K562 (cell line): Measurements from ENCODE around the gene ANXA10. TPM values are rescaled to one million over a fixed set of nuclear protein-coding genes. Genes with fewer than 3 reads are reported as not detected.

Source experiments
- ATAC-seq: fragments of 200-7000 bp; cut with Tn5 transposase; 3 replicates; pipeline ENCODE4 v1.9.1; 2020; ENCODE audit warnings: moderate library complexity
- BruUV-seq: library from RNA; stranded (reverse); fragments of 400-500 nt; replicated peaks from 2 replicates; lab custom pipeline; 2021; lab: Mats Ljungman, UMichigan
- CTCF ChIA-PET: fragments of 300-600 bp; formaldehyde crosslinking; extraction: SDS; loops from one replicate; lab custom pipeline; 2021; ENCODE audit warnings: low intra/inter-chr PET ratio; lab: Yijun Ruan, JAX
- POLR2A ChIA-PET: fragments of 300-600, 350-650 bp; sonication (Branson Sonifier 250); formaldehyde crosslinking; extraction: SDS; loops from one replicate; lab custom pipeline; 2021; ENCODE audit warnings: antibody characterized with exemption, inconsistent platforms; lab: Yijun Ruan, JAX
- DNase-seq, 4 experiments: peaks; one replicate each; pipeline versions ENCODE4 v3.0.0 to v3.0.0-alpha.2; 2011 to 2018; ENCODE audit warnings: low spot score in 3 of 4, mixed read lengths in 3 of 4; ENCODE audit errors: extremely low read depth in 1 of 4
- FAIRE-seq: peaks from 2 replicates; lab custom pipeline; 2011; peaks lifted over from hg19 to GRCh38; lab: Jason Lieb, UNC
- H2AFZ ChIP-seq: 2 replicates; pipeline ENCODE4 v1.6.0; 2011; ENCODE audit warnings: low read depth, low read length, control low read depth, inconsistent platforms
- H3K27ac ChIP-seq: fragments of 200-600 bp; 3 replicates; pipeline ENCODE4 v1.8.0; 2011; ENCODE audit warnings: low read depth, mild to moderate bottlenecking, control low read depth, inconsistent platforms, low read length, moderate library complexity, mixed read lengths; ENCODE audit errors: extremely low read depth
- H3K27me3 ChIP-seq, 2 experiments: fragments of 300-600 bp in 1 of 2; 2 replicates in 1 of 2; 3 replicates in 1 of 2; pipeline versions ENCODE4 v1.6.0 to v1.8.0; 2011; ENCODE audit warnings: inconsistent platforms in 2 of 2, low read length in 2 of 2, mild to moderate bottlenecking in 1 of 2, mixed read lengths in 1 of 2, moderate library complexity in 1 of 2; ENCODE audit not compliant: control insufficient read depth in 2 of 2, insufficient read depth in 2 of 2
- H3K36me3 ChIP-seq: fragments of 300-600 bp; 3 replicates; pipeline ENCODE4 v1.8.0; 2011; ENCODE audit warnings: mild to moderate bottlenecking, low read length, inconsistent platforms; ENCODE audit not compliant: control insufficient read depth, insufficient read depth
- H3K4me1 ChIP-seq, 2 experiments: fragments of 200-600 bp in 1 of 2; replicated peaks in 1 of 2; 2 replicates in 1 of 2; 3 replicates in 1 of 2; pipeline versions ENCODE4 v1.5.1 to v1.8.0; 2011; ENCODE audit warnings: inconsistent platforms in 2 of 2, low read length in 2 of 2, mild to moderate bottlenecking in 1 of 2, mixed read lengths in 1 of 2, moderate library complexity in 1 of 2; ENCODE audit not compliant: control insufficient read depth in 2 of 2, insufficient read depth in 2 of 2
- H3K4me2 ChIP-seq: 2 replicates; pipeline ENCODE4 v1.6.1; 2011; ENCODE audit warnings: low read length, control low read depth, inconsistent platforms, mixed read lengths; ENCODE audit not compliant: insufficient read depth
- H3K4me3 ChIP-seq: fragments of 200-600 bp; sonication (generic), shearing (Covaris generic); 2 replicates; pipeline ENCODE4 v1.5.1; 2016; ENCODE audit warnings: control low read depth, inconsistent platforms
- H3K79me2 ChIP-seq: fragments of 200-600 bp; 3 replicates; pipeline ENCODE4 v1.8.0; 2011; ENCODE audit warnings: low read length, inconsistent platforms; ENCODE audit not compliant: control insufficient read depth, insufficient read depth
- H3K9ac ChIP-seq, 2 experiments: 2 replicates each; pipeline versions ENCODE4 v1.6.0 to v1.6.1; 2011; ENCODE audit warnings: low read depth in 2 of 2, low read length in 2 of 2, control low read depth in 1 of 2, inconsistent platforms in 1 of 2, mild to moderate bottlenecking in 1 of 2, mixed read lengths in 1 of 2; ENCODE audit not compliant: insufficient read depth in 1 of 2
- H3K9me1 ChIP-seq: one replicate; pipeline ENCODE4 v1.6.0; 2011; ENCODE audit warnings: inconsistent platforms, mild to moderate bottlenecking, low read length, moderate library complexity; ENCODE audit not compliant: control insufficient read depth, insufficient read depth
- H3K9me3 ChIP-seq: replicated peaks from 2 replicates; pipeline ENCODE4 v1.5.1; 2011; ENCODE audit warnings: low read depth, low read length, inconsistent platforms; ENCODE audit not compliant: control insufficient read depth, insufficient read depth
- H4K20me1 ChIP-seq: replicated peaks from 2 replicates; pipeline ENCODE4 v1.6.1; 2011; ENCODE audit warnings: low read length, inconsistent platforms, mixed read lengths; ENCODE audit not compliant: control insufficient read depth, insufficient read depth
- CBX3 ChIP-seq, 2 experiments: IDR thresholded peaks; 1 replicate in 1 of 2; 2 replicates in 1 of 2; pipeline ENCODE4 v1.6.1; 2012; ENCODE audit warnings: inconsistent platforms in 2 of 2, low read length in 2 of 2, borderline replicate concordance in 1 of 2, control low read depth in 1 of 2
- CBX5 ChIP-seq: IDR thresholded peaks from 2 replicates; pipeline ENCODE4 v1.6.1; 2014; ENCODE audit warnings: low read depth, borderline replicate concordance
- ELF4 ChIP-seq: fragments of 450-650 bp; formaldehyde crosslinking; IDR thresholded peaks from 2 replicates; pipeline ENCODE4 v1.4.0; 2022; ENCODE audit warnings: missing genetic modification characterization
- HDAC1 ChIP-seq, 2 experiments: fragments of 450-650 bp; IDR thresholded peaks; 2 replicates each; pipeline ENCODE4 v1.6.1; 2016 to 2017; ENCODE audit warnings: inconsistent platforms in 1 of 2, mild to moderate bottlenecking in 1 of 2, moderate library complexity in 1 of 2
- MNT ChIP-seq, 2 experiments: fragments of 450-650 bp; conservative IDR thresholded peaks; 2 replicates each; pipeline ENCODE4 v1.6.1; 2017; ENCODE audit warnings: mild to moderate bottlenecking in 2 of 2, moderate library complexity in 2 of 2
- ZC3H11A ChIP-seq: IDR thresholded peaks from 2 replicates; pipeline ENCODE4 v1.6.1; 2012; ENCODE audit warnings: low read depth, low read length, improper control_type of control experiment
- ZKSCAN8 ChIP-seq: fragments of 200-800 bp; sonication (Bioruptor generic); IDR thresholded peaks from 2 replicates; pipeline ENCODE4 v1.6.1; 2016; ENCODE audit warnings: missing genetic modification characterization, missing compliant biosample characterization
- ZNF224 ChIP-seq: sonication (generic); formaldehyde crosslinking; IDR thresholded peaks from 2 replicates; pipeline ENCODE4 v1.8.0; 2022; ENCODE audit warnings: mild to moderate bottlenecking, missing genetic modification reagents
- ZNF280A ChIP-seq: fragments of 450-650 bp; IDR thresholded peaks from 2 replicates; pipeline ENCODE4 v1.6.1; 2018; ENCODE audit warnings: mild to moderate bottlenecking, low read depth; ENCODE audit not compliant: partially characterized antibody
- WGBS: fragments of 100-300 bp; shearing (Covaris generic); methylation state at CpG from one replicate; pipeline ENCODE4 v1.1.6; 2016; ENCODE audit warnings: low coverage, mixed read lengths; ENCODE audit not compliant: insufficient coverage; ENCODE audit errors: missing lambda C conversion rate; 5-methylcytosine and 5-hydroxymethylcytosine counted together
- in situ Hi-C: fragments of 300-500 bp; cut with MboI; formaldehyde crosslinking; loops from 4 replicates; pipeline ENCODE4 v1.15.0; 2018; ENCODE audit warnings: inconsistent platforms, mixed read lengths
- intact Hi-C: fragments of 100-400 bp; cut with micrococcal nuclease; formaldehyde crosslinking; loops from 2 replicates; pipeline ENCODE4 v1.14.2; 2022
- polyA plus RNA-seq, 8 experiments: library from polyadenylated mRNA; depleted of rRNA in 4 of 8; stranded (reverse) in 5 of 8; unstranded in 3 of 8; fragments of >200 nt; fragmentation: Nextera tagmentation in 2 of 8; fragmentation: Illumina TruSeq in 1 of 8; extraction: Ambion mirVana in 2 of 8; extraction: Trizol in 1 of 8; gene quantifications; 2 replicates each; pipeline versions ENCODE4 v1.2.1 to v1.2.3, GENCODE V29; 2011 to 2014; ENCODE audit warnings: inconsistent platforms in 1 of 8, missing spikeins in 1 of 8
- total RNA-seq, 7 experiments: library from RNA; depleted of rRNA in 6 of 7; stranded (reverse); fragments of >200 nt in 6 of 7; fragmentation: Illumina TruSeq in 2 of 7; extraction: Trizol in 2 of 7; gene quantifications; 2 replicates each; pipeline versions ENCODE4 v1.2.1 to v1.2.3, GENCODE V29; 2011 to 2021; ENCODE audit warnings: low replicate concordance in 1 of 7
- TF ChIP-seq, protein P1 (sequence below), 2 experiments: fragments of 200-800 bp in 1 of 2; sonication (Bioruptor generic) in 1 of 2; sonication (generic) in 1 of 2; formaldehyde crosslinking in 1 of 2; IDR thresholded peaks in 1 of 2; conservative IDR thresholded peaks in 1 of 2; 2 replicates each; pipeline versions ENCODE4 v1.5.0 to v1.6.1; 2016 to 2020; ENCODE audit warnings: missing compliant biosample characterization in 1 of 2, missing genetic modification characterization in 1 of 2, missing genetic modification reagents in 1 of 2

The ANXA10 gene
- total and polyA plus RNA-seq, 9 of the 15 experiments (the other 6 are each of a cell fraction or from before 2014, with no cell fraction given): not detected

DNA sequence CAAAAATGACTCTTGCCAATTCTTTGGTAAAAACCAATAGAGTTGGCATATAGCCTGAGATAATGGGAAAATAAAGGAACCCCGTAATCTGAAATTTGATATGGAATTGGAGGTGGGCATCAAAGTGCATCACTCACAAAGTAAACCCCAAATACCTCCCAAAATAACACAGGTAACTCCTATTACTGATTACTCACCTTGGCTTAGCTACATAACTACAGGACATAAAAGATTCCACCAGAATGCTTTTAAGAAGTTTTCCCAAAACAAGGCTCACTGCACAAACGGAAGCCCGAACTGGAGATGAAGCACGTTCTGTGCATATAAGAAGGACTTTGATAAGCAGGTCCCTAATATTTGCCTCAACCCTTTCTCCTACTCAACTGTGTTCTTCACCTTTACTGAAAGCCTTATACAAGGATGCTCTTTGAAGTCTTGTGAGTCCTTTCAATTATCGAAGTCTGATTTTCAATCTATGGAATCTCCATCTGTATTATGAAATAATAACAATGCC, 14.6 kb upstream of the ANXA10 start:
- intact Hi-C loops (loop anchor here (1.0 to 10.0 kb wide), 3 partner anchors 453 to 1911 kb away; no protein-coding TSS in a partner anchor), in situ Hi-C loops (no loop called here)
- Histone ChIP-seq H3K9me3 (no peaks in the 10 kb centered on the region), H3K79me2 (no peaks in the 10 kb centered on the region), H3K4me3 (no peak overlapping the region), H3K27me3 (no peaks in the 10 kb centered on the region), H3K9me1 (no peaks in the 10 kb centered on the region), H3K4me1 (no peaks in the 10 kb centered on the region), H3K4me2 (no peak overlapping the region), H3K27ac (no peak overlapping the region), H3K36me3 (no peaks in the 10 kb centered on the region), H4K20me1 (no peaks in the 10 kb centered on the region), H3K9ac (no peak overlapping the region), H2AFZ (no peak overlapping the region)
- TF ChIP-seq ZNF280A: no peak
- TF ChIP-seq ELF4 (CRISPR knock-in tag): no peak
- no peak for TF ChIP-seq CBX5
- no peak for TF ChIP-seq HDAC1 (IDR thresholded peaks at IDR 0.05)
- no peak for TF ChIP-seq ZKSCAN8 (CRISPR knock-in tag)
- TF ChIP-seq ZNF224 (CRISPR knock-in tag): no peak
- TF ChIP-seq, protein P1, sequence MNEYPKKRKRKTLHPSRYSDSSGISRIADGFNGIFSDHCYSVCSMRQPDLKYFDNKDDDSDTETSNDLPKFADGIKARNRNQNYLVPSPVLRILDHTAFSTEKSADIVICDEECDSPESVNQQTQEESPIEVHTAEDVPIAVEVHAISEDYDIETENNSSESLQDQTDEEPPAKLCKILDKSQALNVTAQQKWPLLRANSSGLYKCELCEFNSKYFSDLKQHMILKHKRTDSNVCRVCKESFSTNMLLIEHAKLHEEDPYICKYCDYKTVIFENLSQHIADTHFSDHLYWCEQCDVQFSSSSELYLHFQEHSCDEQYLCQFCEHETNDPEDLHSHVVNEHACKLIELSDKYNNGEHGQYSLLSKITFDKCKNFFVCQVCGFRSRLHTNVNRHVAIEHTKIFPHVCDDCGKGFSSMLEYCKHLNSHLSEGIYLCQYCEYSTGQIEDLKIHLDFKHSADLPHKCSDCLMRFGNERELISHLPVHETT (CRISPR knock-in tag; conservative IDR thresholded peaks at IDR 0.05 in 1 of 2, IDR thresholded peaks at IDR 0.05 in 1 of 2): no peak
- TF ChIP-seq CBX3 (IDR thresholded peaks at IDR 0.05; ENCODE audit: borderline replicate concordance in 1 of 2, low read length in 2 of 2): no peak
- no peak for TF ChIP-seq MNT (conservative IDR thresholded peaks at IDR 0.05)
- TF ChIP-seq ZC3H11A: no peak
- ATAC-seq (no peak), DNase-seq (no peak), FAIRE-seq (no peak)
- ChIA-PET CTCF (no interaction called here), POLR2A (no interaction called here)
- BruUV-seq: no TSS peak
- WGBS: 2% methylated on average over 5 of the region's 5 CpGs
